ENCODE data around the gene RHBG.

DNA sequence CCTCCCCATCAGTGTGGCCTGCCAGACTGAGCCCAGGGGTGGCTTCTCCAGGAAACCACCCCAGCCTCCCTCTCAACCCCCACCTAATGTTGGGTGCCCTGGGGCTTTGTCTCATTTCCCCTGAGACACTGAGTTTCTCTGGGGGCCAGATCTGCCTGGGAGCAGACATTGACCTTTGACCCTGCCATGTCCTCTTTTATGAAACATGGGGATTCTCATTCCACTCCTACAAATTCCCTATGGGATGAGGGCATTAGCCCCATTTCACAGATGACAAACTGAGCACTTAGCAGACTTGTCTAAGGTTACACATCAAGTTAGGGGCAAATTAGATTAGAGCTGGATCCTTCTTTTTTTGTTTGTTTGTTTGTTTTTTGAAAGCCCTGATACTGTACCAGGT, 24.1 kb downstream of the RHBG start:
- TF ChIP-seq EP300 (IDR thresholded peaks at IDR 0.05; ENCODE audit: borderline replicate concordance) (no peak), TCF12 (IDR thresholded peaks at IDR 0.05; ENCODE audit: low read depth) (no peak), YY1 (IDR thresholded peaks at IDR 0.05; ENCODE audit: low read depth) (no peak), TAF1 (IDR thresholded peaks at IDR 0.05; ENCODE audit: low read depth) (no peak), RAD21 (IDR thresholded peaks at IDR 0.05; ENCODE audit: low read depth) (no peak), TEAD4 (IDR thresholded peaks at IDR 0.05) (no peak), CREB1 (IDR thresholded peaks at IDR 0.05; ENCODE audit: low read depth) (no peak), FOXM1 (IDR thresholded peaks at IDR 0.05; ENCODE audit: borderline replicate concordance, low read depth) (no peak)
- TF ChIP-seq, protein P1, sequence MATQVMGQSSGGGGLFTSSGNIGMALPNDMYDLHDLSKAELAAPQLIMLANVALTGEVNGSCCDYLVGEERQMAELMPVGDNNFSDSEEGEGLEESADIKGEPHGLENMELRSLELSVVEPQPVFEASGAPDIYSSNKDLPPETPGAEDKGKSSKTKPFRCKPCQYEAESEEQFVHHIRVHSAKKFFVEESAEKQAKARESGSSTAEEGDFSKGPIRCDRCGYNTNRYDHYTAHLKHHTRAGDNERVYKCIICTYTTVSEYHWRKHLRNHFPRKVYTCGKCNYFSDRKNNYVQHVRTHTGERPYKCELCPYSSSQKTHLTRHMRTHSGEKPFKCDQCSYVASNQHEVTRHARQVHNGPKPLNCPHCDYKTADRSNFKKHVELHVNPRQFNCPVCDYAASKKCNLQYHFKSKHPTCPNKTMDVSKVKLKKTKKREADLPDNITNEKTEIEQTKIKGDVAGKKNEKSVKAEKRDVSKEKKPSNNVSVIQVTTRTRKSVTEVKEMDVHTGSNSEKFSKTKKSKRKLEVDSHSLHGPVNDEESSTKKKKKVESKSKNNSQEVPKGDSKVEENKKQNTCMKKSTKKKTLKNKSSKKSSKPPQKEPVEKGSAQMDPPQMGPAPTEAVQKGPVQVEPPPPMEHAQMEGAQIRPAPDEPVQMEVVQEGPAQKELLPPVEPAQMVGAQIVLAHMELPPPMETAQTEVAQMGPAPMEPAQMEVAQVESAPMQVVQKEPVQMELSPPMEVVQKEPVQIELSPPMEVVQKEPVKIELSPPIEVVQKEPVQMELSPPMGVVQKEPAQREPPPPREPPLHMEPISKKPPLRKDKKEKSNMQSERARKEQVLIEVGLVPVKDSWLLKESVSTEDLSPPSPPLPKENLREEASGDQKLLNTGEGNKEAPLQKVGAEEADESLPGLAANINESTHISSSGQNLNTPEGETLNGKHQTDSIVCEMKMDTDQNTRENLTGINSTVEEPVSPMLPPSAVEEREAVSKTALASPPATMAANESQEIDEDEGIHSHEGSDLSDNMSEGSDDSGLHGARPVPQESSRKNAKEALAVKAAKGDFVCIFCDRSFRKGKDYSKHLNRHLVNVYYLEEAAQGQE (IDR thresholded peaks at IDR 0.05; ENCODE audit: low read depth): no peak
- TF ChIP-seq, protein P2, sequence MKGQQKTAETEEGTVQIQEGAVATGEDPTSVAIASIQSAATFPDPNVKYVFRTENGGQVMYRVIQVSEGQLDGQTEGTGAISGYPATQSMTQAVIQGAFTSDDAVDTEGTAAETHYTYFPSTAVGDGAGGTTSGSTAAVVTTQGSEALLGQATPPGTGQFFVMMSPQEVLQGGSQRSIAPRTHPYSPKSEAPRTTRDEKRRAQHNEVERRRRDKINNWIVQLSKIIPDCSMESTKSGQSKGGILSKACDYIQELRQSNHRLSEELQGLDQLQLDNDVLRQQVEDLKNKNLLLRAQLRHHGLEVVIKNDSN (IDR thresholded peaks at IDR 0.05): no peak
- TF ChIP-seq, protein P3, sequence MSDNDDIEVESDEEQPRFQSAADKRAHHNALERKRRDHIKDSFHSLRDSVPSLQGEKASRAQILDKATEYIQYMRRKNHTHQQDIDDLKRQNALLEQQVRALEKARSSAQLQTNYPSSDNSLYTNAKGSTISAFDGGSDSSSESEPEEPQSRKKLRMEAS (IDR thresholded peaks at IDR 0.05): no peak

All from Ishikawa (cell line).